Measurements from ENCODE around the gene MCHR1.

DNA sequence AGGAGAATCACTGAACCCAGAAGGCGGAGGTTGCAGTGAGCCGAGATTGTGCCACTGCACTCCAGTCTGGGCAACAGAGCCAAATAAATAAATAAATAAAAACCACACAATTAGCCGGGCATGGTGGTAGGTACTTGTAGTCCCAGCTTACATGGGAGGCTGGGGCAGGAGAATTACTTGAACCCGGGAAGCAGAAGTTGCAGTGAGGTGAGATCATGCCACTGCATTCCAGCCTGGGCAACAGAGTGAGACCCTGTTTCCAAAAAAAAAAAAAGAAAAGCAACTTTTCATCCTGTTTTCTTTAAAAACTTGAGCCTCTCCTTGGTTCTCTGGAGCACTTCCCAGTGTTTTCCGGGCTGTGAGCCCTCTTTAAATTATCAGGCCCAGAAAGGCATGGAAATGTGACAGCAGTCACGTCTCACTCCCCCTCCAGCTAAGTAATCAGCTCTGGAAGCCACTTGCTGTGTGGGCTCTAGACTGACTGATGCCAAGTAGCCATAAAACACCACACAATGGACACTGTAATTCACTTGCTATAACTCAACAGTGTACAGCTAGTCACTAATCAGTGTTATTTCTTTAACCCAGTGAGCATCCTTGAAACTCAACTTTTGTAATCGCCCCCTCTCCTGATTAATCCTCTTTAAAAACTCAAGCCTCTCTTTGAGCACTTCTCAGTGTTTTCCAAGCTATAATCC lies 13.0 kb upstream of the MCHR1 start:
- TF ChIP-seq, protein P1, sequence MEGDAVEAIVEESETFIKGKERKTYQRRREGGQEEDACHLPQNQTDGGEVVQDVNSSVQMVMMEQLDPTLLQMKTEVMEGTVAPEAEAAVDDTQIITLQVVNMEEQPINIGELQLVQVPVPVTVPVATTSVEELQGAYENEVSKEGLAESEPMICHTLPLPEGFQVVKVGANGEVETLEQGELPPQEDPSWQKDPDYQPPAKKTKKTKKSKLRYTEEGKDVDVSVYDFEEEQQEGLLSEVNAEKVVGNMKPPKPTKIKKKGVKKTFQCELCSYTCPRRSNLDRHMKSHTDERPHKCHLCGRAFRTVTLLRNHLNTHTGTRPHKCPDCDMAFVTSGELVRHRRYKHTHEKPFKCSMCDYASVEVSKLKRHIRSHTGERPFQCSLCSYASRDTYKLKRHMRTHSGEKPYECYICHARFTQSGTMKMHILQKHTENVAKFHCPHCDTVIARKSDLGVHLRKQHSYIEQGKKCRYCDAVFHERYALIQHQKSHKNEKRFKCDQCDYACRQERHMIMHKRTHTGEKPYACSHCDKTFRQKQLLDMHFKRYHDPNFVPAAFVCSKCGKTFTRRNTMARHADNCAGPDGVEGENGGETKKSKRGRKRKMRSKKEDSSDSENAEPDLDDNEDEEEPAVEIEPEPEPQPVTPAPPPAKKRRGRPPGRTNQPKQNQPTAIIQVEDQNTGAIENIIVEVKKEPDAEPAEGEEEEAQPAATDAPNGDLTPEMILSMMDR (IDR thresholded peaks at IDR 0.05; ENCODE audit: low read depth, low read length), result no peak
- no peak for TF ChIP-seq EZH2phosphoT487 (IDR thresholded peaks at IDR 0.05; ENCODE audit: low read depth)

Data from OCI-LY3 (cell line).